NCI-H1105 treated with DMSO at 0.1 percent for 48 hours (cell line): ENCODE data around the gene CTTNBP2NL.
A peak's percentile ranks its signal among the peaks of the same experiment; 100 is the strongest.

Source experiments
- DNase-seq: peaks from one replicate; lab custom pipeline; 2025; lab: John Stamatoyannopoulos, UW

Gene CTTNBP2NL, protein sequence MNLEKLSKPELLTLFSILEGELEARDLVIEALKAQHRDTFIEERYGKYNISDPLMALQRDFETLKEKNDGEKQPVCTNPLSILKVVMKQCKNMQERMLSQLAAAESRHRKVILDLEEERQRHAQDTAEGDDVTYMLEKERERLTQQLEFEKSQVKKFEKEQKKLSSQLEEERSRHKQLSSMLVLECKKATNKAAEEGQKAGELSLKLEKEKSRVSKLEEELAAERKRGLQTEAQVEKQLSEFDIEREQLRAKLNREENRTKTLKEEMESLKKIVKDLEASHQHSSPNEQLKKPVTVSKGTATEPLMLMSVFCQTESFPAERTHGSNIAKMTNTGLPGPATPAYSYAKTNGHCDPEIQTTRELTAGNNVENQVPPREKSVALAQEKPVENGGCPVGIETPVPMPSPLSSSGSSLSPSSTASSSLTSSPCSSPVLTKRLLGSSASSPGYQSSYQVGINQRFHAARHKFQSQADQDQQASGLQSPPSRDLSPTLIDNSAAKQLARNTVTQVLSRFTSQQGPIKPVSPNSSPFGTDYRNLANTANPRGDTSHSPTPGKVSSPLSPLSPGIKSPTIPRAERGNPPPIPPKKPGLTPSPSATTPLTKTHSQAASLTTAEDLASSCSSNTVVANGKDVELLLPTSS

DNA sequence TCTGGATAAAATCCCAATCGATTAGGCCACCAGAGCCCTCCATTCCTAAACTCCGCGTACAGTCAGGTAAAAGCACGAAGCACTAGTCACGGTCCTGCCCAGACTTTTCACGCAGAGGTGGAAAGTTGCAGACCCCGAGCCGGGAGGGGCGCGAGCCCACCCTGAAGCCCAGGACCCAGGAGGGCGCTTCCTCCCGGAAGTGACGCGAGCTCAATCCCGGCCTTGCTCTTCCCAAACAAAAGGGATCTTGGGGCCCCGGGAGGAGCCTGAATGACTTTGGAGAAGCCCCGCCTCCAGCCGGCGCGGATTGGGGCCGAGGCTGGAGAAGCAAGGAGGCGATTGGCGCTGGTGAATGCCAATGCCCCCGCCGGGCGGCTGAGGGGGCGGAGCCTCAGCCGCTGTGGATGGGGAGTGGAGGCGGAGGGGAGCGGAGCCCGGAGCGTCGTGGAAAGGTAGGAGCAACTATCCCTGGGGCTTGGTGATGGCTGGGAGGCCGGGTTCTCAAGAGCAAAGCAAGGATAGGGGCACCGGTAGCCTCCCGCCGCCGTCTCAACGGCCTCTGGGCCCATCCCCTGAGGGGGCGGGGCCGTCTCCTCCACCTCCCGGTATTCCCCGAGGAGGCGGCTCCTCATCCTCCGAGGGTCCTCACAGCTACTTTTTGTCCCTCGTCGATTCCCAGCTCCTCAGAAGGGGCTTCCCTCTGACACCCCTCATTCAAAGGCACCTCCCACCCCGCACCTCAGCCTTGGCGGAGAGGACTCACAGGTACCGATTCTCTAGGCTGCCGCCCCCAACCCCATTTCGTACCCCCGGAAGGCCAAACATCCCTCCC, at the start of gene CTTNBP2NL:
Gene CTTNBP2NL (plus strand): TSS at position 394 of the 832 bp plus-strand sequence. CDS start 19,952 bp downstream, outside the sequence.
- DNase-seq, result peak; percentile 98

DNA sequence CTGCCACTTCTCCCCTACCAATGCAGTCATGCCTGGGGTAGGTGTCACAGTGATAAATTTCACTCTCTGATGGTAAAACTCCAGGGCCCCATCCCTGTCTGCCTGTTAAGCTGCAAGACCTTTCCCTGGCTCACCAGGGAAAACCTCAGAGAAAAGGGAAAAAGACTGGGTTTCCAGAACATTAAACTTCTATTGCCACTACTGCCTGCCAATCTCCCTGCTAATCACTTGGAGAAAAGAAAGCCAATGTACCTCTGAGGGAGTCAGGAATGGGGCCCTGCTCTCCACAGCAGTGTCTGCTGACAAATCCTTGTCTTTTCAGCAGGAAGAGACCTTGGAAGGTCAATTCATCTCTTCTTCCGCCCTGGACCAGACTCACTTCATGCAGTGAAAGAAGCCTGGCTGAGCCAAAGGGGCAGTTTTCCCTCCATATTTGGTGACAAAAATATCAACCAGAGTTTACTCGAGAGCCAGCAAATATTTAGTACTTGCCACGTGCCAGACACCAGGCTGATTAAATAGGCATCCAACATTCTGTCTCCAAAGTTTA, 49.1 kb upstream of the CTTNBP2NL start:
- no peak for DNase-seq

DNA sequence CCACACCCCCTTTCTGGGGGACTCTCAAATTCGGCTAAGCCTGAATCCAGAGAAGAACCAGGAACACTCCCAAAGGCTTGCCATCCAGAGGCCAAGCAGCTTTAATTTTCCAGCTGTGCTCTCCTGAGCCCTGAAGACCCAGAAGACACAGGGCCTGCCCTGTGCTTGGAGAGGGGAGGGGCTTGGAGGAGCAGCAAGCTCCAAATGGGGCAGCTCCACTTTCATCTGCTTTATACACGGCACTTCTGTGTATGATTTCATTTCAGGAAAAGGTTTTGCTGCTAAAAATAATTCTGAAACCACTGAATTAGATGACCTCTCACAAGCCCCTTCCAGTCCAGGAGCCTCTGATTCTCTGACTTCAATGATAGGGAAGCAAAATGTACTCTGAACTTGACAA, 39.2 kb upstream of the CTTNBP2NL start:
- no peak for DNase-seq

DNA sequence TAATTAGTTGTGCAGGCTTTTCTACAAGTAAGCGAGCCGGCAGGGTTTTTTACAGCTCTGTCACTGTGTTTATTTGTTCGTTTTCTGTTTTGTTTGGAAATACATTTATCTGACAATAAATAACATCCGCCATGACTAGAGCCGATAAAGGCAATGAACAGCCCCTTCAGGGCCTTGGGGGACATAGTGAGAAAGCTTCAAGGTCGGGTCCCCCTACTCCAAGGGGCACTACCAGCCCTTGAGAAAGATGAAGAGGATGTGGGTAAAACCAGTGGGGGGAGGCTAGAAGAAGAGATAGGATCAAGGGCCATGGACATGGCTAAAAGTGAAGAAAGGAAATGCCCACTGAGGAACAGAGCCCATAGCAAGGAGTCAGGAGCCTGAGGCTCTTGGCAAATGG, 38.5 kb upstream of the CTTNBP2NL start:
- no peak for DNase-seq

DNA sequence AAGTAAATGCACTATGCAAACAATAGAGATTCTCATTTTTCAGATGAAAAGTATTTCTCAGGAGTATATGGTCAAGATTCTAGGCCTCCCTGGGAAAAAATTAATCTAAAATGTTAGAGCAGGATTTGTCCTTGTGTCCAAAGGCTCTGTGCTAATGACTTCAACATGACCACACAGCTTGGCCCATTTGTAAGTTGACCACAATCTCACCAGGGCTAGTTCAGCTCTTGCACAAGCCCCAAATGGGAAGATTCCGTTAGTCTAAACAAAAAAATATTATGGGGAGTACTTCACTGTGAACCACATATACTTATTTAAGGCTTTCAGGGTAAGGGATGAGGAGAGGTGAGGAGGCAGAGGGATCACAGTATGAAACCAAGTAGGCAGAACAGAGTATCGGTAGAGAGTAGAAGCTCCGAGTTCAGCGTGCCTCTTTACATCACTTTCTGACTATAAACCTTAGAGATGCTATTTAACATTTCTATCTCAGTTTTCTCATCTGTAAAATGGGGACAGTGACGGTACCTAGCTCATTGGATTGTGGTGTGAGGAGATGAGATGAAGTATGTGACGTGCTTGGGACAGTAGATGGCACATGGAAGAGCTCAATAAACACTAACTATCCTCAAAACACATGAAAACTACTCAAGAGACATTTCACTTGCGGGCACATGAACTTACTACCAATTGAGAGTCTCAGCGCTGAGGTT, 37.8 kb upstream of the CTTNBP2NL start:
- DNase-seq, result no peak

DNA sequence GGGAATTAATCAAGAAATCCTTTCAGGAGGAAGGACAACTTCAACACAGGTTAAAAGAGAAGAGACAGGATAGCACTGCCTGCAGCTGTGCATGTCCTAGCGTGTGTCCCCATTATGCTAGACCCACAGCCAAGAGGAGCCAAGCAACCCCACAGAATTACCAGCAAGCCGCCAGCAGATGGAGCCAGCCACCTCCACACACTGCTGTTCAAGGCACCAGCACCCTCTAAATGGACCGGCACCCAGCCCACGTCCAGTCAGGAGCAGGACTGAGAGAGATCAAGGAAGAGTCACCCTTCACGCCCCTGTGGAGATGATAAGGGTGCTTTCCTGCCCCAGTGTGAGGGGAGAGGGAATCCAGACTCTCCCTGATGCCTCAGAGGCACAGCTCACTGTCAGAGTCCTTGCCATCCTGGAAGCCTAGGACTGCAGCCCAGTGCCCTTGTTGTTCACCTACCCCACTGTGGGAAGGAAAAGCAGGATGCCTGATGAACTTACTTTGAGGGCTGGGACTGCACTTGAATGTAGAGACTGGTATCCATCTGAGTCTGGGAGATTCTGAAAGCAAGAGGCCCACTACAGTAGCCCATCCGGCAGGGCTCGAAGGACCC, 37.1 kb upstream of the CTTNBP2NL start:
- no peak for DNase-seq

DNA sequence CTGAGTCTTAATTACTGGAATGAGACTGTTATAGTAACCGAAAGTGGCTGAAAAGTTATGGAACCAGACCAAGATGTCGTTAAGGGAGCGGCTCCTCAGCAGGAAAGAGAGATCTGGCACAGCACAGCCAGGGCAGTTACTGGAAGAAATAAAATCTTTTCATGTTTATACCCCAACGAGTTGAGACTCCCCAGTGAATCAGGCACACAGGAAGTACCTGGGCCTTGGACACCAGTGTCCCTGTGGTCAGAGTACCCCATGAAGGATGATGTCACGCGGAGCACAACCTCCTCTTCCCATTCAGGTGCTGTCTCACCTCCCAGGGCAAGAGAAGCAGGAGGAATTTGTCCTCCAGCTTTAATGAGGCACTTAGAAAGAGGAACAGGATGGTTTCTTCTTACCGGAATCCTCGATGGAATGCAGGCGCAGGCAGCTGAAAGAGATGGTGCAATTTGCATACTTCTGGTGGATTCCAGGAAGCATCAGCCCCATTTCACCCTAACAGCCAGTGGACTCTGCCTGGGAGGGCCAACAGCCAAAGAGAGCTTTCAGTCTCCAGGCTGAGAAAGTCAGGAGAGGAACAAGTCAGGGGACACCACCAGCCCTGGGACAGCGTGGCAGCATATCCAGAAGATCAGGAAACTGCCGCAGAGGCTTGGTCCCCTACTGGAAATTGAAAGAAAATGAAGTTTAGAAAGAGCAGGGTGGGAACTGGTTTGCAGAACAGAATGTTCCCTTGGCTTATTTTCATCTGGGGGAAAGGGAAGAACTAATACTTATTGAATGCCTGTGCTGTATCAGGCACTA, 35.9 kb upstream of the CTTNBP2NL start:
- no peak for DNase-seq

DNA sequence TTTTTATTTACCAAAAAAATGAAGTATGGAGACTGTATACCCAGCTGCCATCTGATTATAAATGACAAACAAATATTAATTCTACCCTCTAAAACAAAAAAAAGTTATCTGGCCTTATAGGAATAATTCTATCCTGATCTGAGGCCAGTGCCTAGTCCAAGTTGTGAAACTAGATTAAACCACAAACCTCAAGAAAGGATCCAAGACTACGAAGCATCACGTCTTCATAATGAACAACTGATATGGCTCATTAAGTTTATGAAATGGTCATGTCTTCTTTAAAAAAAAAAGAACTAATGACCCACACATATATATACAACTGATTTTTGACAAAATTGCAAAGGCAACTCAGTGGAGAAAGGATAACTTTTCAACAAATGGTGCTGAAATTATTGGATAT, 32.4 kb upstream of the CTTNBP2NL start:
- DNase-seq, result no peak

DNA sequence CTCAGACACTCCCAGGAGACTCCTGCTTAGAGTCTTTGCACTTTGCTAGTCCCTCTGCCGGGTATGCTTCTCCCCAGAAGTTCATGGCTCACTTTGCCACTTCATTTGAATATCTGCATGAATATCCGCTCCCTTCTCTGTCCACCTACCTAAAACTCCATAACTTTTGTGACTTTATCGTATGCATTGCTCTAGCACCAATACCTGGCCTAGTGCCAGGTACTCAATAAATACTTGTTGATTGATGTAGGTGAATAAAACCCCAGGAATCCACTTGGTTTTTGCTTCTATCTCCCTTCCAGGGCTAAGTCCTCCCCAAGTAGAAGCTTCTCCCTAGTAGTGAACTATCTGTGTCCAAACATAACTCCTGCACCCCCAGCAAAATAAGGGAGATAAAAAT, 27.8 kb upstream of the CTTNBP2NL start:
- no peak for DNase-seq

DNA sequence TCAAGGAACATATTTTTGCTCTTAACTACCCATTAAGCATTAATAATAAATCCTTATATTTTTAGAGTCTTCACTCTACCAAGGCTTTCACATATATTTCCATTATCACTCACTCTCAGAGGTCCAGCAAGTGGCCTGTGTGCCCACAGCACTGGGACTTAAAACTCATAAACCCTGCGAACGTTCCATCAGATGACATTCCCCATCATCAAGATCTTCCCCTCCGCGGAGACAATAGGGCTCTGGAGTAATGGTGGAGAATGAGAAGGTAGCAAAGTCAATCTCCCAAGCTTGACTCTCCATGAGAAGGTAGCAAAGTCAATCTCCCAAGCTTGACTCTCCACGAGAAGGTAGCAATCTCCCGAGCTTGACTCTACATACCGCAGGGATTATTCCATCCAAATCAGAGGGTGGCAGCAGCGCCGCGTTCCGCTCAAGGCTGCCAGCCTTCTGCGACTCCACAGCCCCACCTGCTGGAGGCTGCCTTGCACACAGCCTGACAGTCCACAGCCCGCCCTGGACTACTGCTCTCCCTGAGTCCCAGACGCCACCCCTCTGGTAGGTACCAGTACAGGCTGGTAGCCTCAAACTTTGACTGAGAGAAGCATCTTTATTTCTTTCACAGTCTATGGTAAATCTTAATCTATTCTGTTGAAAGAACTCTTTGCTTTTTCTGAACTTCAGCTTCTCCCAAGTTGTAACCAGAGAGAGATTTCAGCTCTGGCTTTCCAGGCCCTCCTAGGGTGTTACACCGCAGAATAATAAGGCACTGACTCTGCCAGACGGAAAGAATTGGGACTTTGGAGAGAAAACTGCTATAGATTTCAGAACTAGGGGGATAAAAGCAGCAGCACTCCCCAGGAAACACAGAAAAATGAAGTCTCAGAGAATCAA, 26.4 kb upstream of the CTTNBP2NL start:
- peak; percentile 79 for DNase-seq

DNA sequence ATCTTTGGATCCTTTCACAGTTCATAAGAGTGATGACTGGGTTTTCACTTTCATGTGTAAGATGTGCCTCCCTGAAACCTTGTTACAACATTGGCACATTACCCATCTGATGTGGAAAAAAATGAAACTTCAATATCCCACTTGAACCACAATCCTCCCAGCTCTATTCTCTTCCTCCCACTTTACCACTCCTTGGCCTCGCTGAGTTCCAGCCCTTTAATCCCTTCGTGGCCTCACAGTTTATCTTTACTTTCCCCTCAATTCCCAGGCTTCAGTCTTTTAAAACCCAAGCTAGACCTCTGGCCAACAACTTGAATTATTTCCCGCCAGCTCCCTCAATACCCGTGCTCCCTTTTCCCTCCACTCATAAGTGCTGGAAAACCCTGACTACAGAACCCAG, 25.0 kb upstream of the CTTNBP2NL start:
- no peak for DNase-seq

DNA sequence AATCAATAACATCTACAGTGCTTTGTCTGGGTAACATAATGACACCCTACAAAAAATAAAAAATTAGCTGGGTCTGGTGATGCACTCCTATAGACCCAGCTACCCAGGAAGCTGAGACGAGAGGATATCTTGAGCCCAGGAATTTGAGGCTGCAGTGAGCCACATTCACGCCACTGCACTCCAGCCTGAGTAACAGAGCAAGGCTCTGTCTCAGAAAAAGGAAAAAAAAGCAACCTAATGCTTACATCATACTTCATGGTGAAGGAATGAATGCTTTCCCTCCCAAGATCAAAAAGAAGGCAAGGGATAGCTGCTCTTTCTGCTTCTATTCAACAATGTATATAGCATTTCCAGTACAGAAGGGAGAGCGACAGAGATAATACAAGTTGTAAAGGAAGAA, 24.2 kb upstream of the CTTNBP2NL start:
- no peak for DNase-seq

DNA sequence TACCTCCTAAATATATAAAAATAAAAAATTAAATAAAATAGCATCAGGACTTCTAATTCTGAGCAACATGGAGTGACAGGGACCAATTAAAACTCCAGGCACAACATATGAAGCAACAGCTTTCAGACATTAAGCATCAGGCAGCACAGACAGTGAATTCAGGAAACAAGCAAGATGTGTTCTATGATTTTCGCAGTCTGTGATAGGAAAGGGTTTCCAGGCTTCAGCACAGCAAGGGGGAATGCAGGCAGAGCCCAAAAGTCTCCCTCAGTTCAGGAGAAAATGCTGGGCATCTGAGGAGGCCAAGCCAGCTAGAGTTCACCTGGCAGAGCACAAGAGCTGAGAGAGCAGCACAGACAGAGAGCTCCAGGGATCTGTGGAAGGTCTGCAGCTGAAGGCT, 22.2 kb upstream of the CTTNBP2NL start:
- no peak for DNase-seq

DNA sequence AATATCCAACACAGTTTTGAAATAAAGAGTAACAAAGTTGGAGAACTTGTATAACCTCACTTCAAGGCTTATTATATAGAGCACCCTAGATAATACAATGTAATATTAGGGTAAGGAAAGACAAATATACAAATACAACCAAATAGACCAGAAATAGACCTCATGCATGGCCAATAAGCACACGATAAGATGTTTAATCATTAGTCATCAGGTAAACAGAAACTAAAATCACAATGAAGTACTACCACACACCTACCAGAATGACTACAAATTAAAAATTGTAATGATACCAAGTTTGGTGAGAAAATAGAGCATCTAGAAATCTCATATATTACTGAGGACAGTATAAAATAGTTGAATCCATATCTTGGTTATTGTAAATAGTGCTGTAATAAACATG, 20.3 kb upstream of the CTTNBP2NL start:
- DNase-seq, result no peak

DNA sequence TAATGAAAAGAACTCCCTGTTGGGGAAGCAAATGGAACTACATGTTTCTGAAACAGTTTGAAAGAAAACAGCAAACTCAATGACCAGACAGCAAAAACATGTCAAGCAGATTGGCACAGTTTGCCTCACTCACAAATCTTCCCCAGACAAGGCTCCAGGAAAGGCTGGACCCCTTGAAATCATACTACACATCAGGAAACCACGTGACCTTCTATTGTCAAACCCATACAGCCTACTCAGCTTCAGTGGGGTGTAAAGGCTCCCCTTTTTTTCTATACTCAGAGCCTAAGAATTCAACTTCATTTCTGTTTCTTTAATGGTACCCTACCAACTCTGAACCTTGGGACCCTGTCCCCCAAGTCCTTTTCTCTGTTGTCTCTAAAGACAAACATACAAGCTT, 15.7 kb upstream of the CTTNBP2NL start:
- DNase-seq, result no peak

DNA sequence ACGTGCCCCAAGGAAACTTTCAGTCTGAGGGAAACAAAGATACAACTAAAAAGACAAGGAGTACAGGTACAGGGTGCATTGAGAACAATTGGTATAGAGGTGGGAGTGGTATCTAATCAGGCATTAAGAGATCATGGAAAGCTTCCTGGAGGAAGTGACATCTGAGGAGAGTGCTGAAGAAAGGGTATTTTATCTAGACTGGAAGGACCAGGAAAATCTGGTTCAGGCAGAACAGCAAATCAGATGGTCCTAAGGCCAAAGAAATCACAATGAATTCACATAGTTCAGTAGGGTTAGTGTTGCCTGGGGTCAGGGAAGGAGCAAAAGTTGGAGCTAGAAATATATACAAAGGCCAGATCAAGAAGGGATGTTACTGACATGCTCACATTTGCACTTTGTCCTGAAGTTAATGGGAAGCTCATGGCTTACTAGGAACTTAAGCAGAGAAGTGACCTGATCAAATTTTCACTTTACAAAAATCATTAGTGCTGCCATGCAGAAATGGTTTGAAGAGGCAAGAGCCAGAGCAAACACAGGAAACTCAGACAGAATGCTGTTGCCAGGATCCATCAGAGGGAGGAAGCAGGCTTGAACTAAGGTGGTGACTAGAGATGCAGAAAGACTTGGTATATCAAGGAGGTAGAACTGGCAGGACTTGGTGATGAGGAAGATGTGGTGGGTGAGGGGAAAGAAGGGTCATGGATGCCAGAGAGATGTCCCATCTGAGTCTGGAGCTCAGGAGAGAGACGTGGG, 14.5 kb upstream of the CTTNBP2NL start:
- no peak for DNase-seq

DNA sequence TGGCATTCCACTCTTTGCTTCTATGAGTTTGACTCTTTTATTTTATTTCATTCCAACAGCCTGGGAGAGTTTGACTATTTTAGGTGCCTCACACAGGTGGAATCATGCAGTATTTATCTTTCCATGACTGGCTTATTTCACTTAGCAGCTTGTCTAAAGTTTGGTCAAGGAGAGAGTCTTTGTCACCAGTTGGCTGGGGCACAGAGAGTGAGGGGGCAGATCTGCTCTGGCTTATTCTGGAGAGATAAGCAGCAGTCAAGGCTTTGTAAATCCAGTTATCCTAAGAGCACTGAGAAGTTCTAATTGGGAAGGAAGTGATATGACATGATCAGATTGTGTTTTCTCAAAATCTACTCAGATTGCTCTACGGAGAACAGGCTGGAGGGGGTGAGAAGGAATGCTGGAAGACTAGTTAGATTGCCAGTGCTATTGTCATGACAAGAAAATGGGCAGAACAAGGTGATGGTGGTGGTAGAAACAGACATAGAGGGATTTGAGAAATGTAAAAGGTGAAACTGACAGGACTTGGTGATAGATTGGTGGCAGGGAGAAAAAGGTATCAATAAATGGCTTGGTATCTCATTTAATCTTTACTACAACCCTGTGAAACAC, 12.1 kb upstream of the CTTNBP2NL start:
- DNase-seq, result no peak

DNA sequence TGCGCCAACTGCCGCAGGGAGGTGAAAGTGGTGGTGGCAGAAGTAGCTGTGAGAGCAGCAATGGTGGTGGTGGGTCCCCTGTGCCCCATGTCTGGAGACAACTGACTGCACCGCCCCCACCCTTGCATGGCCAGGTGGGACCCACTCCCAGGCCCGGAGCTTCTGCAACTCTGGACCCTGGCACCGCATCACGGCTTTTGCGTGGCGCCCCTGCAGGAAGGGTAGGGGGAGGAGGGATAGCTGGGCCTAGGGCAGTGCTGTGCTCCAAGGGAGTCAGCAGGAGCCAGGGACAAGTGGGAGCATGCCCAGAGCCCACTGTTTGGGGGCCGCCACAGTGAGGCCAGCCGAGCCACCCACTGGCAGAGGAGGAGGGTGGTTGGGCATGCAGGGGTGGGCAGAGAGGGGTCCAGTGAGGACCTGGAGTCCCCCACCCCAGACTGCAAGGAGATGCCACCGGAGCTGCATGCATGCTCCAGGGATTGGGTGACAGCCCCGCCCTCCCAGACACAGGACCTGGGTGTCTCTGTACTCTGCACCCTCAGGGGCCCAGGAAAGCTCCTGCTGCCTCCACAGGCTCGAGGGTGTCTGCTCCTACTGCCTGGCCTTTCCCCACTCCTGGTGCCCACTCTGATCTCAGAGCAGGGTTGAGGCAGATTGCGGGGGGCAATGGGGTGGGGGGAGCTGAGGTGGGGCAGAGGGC, 9.8 kb upstream of the CTTNBP2NL start:
- no peak for DNase-seq
